ENCODE results near the gene REM2. TPM values are rescaled to one million over a fixed set of nuclear protein-coding genes. Genes with fewer than 3 reads are reported as not detected.

Gene REM2
- total RNA-seq, 1 experiment from 2014 or later: 1.2 TPM

DNA sequence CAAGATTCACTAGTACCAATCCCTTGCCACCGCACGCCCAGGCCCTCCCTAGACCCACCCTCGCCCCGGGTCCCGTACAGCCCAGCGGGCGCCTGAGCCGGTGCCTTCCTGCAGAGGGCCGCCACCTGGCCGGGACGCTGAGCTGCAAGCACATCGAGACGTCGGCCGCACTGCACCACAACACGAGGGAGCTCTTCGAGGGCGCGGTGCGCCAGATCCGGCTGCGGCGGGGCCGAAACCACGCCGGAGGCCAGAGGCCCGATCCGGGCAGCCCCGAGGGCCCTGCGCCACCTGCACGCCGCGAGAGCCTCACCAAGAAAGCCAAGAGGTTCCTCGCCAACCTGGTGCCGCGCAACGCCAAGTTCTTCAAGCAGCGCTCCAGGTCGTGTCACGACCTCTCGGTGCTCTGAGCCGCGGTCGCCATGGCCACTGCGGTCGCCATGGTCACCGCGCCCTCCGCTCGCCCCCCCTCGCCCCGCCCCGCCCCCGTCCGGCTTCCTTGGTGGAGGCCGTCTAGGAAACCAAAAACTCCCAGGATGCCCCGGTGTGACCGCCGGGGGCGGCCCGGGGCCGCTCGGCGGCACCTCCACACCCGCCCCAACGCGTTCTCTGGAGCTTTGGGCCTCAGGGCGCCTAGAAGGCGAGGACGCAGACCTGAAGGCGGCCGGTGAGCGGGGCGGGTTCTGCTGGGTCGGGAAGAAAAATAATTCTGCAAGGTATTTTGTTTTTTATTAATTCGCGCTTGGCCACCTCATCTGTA, 3.7 kb downstream of the REM2 start:
- Histone ChIP-seq H3K4me2 (ENCODE audit: insufficient read depth, insufficient read length, low read length) (peak overlapping the region; percentile 73), H3K14ac (ENCODE audit: insufficient read depth, low read length) (peak overlapping the region; percentile 69), H3K56ac (ENCODE audit: insufficient read length, low read depth, low read length) (no peak overlapping the region), H3K27me3 (ENCODE audit: insufficient read depth, low read length) (peaks cover 3% of the 10 kb centered on the region; the same call in 1 of the 2 replicates), H3T11ph (ENCODE audit: low read length) (no peak overlapping the region), H2BK15ac (ENCODE audit: low read depth, low read length) (no peak overlapping the region), H3K4me1 (ENCODE audit: insufficient read depth, low read length) (no peaks in the 10 kb centered on the region; the same call in 1 of the 2 replicates), H4K8ac (replicated peaks; ENCODE audit: insufficient read length, low read depth, low read length) (no peak overlapping the region), H3K23me2 (ENCODE audit: insufficient read length, low read depth, low read length, poor library complexity, severe bottlenecking) (peaks cover 13% of the 10 kb centered on the region), H3K79me2 (ENCODE audit: insufficient read depth, low read length) (no peaks in the 10 kb centered on the region), H2AFZ (ENCODE audit: low read length) (no peak overlapping the region), H3K4ac (ENCODE audit: low read depth, low read length) (no peak overlapping the region; the same call in 1 of the 2 replicates), H3K9me3 (ENCODE audit: control insufficient read depth, low read depth, low read length) (no peaks in the 10 kb centered on the region), H2AK5ac (ENCODE audit: insufficient read length, low read length) (no peak overlapping the region), H3K18ac (ENCODE audit: insufficient read length, low read depth, low read length) (peak overlapping the region; percentile 52), H2BK120ac (ENCODE audit: low read depth, low read length, poor library complexity, severe bottlenecking) (no peak overlapping the region), H2BK12ac (ENCODE audit: insufficient read length, low read depth, low read length) (no peak overlapping the region), H4K91ac (ENCODE audit: insufficient read length, low read depth, low read length) (no peak overlapping the region), H3K9ac (ENCODE audit: extremely low read depth, insufficient read length, low read length) (peak overlapping the region; percentile 45), H4K20me1 (ENCODE audit: control insufficient read depth, insufficient read depth, insufficient read length) (no peaks in the 10 kb centered on the region), H2BK5ac (ENCODE audit: insufficient read length, low read length) (no peak overlapping the region), H4K5ac (ENCODE audit: insufficient read length, low read depth, low read length) (no peak overlapping the region), H3K27ac (ENCODE audit: insufficient read length, low read depth, low read length) (no peak overlapping the region), H2BK20ac (ENCODE audit: low read depth, low read length, poor library complexity, severe bottlenecking) (no peak overlapping the region), H3K23ac (ENCODE audit: insufficient read length, low read depth, low read length) (no peak overlapping the region), H3K79me1 (ENCODE audit: insufficient read depth, low read depth, low read length, poor library complexity, severe bottlenecking) (no peaks in the 10 kb centered on the region)
- no CpG with 5 or more reads among the region's 77 CpGs for WGBS (ENCODE audit: extremely low coverage, insufficient read length, low lambda C conversion rate)
- H3K4me3 Mint-ChIP-seq: peak overlapping the region; percentile 87 to 93
- H3K27me3 Mint-ChIP-seq (ENCODE audit: low read depth): peaks cover 37% of the 10 kb centered on the region
- TF ChIP-seq, protein P1, sequence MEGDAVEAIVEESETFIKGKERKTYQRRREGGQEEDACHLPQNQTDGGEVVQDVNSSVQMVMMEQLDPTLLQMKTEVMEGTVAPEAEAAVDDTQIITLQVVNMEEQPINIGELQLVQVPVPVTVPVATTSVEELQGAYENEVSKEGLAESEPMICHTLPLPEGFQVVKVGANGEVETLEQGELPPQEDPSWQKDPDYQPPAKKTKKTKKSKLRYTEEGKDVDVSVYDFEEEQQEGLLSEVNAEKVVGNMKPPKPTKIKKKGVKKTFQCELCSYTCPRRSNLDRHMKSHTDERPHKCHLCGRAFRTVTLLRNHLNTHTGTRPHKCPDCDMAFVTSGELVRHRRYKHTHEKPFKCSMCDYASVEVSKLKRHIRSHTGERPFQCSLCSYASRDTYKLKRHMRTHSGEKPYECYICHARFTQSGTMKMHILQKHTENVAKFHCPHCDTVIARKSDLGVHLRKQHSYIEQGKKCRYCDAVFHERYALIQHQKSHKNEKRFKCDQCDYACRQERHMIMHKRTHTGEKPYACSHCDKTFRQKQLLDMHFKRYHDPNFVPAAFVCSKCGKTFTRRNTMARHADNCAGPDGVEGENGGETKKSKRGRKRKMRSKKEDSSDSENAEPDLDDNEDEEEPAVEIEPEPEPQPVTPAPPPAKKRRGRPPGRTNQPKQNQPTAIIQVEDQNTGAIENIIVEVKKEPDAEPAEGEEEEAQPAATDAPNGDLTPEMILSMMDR (conservative IDR thresholded peaks at IDR 0.05): peak; percentile 40; the same call in 2 of the 3 replicates
- peaks cover 35 to 39% of the 10 kb centered on the region in 2 experiments for H3K4me1 Mint-ChIP-seq
- peak; percentile 92 for DNase-seq
- peak overlapping the region; percentile 84 to 98 (median 97); a peak in 6 of 7 replicates for H3K27ac Mint-ChIP-seq
- H3K9me3 Mint-ChIP-seq: no peaks in the 10 kb centered on the region; a peak in 1 of 5 replicates
- peaks cover 0 to 11% (median 6%) of the 10 kb centered on the region in 3 experiments; a peak in 3 of 7 replicates for H3K36me3 Mint-ChIP-seq (ENCODE audit: insufficient read depth in 1 of 3, low read depth in 3 of 3)
